Large intestine (tissue), 3 donors: Measurements from ENCODE around the gene PTPRN2. TPM values are rescaled to one million over a fixed set of nuclear protein-coding genes. Genes with fewer than 3 reads are reported as not detected.

Experiments
- DNase-seq, 2 donors: peaks; one replicate each; pipeline versions ENCODE4 v3.0.0 to v3.0.0-alpha.2; 2013
- H3K27ac ChIP-seq: one replicate; pipeline ENCODE4 v1.5.1; 2013; ENCODE audit warnings: low read length
- H3K27me3 ChIP-seq: 2 replicates; pipeline ENCODE4 v1.6.1; 2013; ENCODE audit warnings: low read length; ENCODE audit not compliant: control insufficient read depth, insufficient read depth
- H3K36me3 ChIP-seq: 2 replicates; pipeline ENCODE4 v1.6.1; 2013; ENCODE audit warnings: low read length; ENCODE audit not compliant: control insufficient read depth, insufficient read depth
- H3K4me1 ChIP-seq: one replicate; pipeline ENCODE4 v1.6.1; 2013; ENCODE audit warnings: low read length; ENCODE audit not compliant: control insufficient read depth, insufficient read depth
- H3K4me3 ChIP-seq: one replicate; pipeline ENCODE4 v1.5.1; 2013; ENCODE audit warnings: low read length
- H3K9me3 ChIP-seq: one replicate; pipeline ENCODE4 v1.6.1; 2013; ENCODE audit warnings: mild to moderate bottlenecking, low read depth, low read length, moderate library complexity; ENCODE audit not compliant: control insufficient read depth
- WGBS: methylation state at CpG from one replicate; pipeline ENCODE4 v1.1.5; 2013; ENCODE audit warnings: low lambda C conversion rate; ENCODE audit not compliant: insufficient coverage; 5-methylcytosine and 5-hydroxymethylcytosine counted together
- polyA plus RNA-seq: library from polyadenylated mRNA; unstranded; fragments of 120-200 nt; gene quantifications from one replicate; pipeline ENCODE4 v1.2.1, GENCODE V29; 2013

The PTPRN2 gene
- polyA plus RNA-seq, 1 donor, result 13.4 TPM

GRCh38 chr7:157652161-157652953, 935.3 kb downstream of the PTPRN2 start:
- no peak overlapping the region for H3K4me3 ChIP-seq
- H3K27me3 ChIP-seq, result no peaks in the 10 kb centered on the region
- DNase-seq, result no peak
- no peak overlapping the region for H3K27ac ChIP-seq
- no peaks in the 10 kb centered on the region for H3K36me3 ChIP-seq
- no CpG with 5 or more reads among the region's 18 CpGs for WGBS
- H3K9me3 ChIP-seq, result peaks cover 14% of the 10 kb centered on the region
- no peaks in the 10 kb centered on the region for H3K4me1 ChIP-seq

GRCh38 chr7:157651366-157652160, 936.1 kb downstream of the PTPRN2 start:
- Histone ChIP-seq H3K27ac (no peak overlapping the region), H3K36me3 (no peaks in the 10 kb centered on the region), H3K9me3 (peaks cover 10% of the 10 kb centered on the region), H3K27me3 (no peaks in the 10 kb centered on the region), H3K4me1 (no peaks in the 10 kb centered on the region), H3K4me3 (no peak overlapping the region)
- no peak for DNase-seq
- 88% methylated on average over 5 of the region's 28 CpGs for WGBS

- Histone ChIP-seq H3K27me3 (no peaks in the 10 kb centered on the region), H3K27ac (no peak overlapping the region), H3K4me3 (no peak overlapping the region), H3K9me3 (peaks cover 8% of the 10 kb centered on the region), H3K4me1 (no peaks in the 10 kb centered on the region), H3K36me3 (no peaks in the 10 kb centered on the region)
- no CpG with 5 or more reads among the region's 19 CpGs for WGBS
- DNase-seq, result no peak
Observed at GRCh38 chr7:157650801-157651200, 936.8 kb downstream of the PTPRN2 start.

- H3K27me3 ChIP-seq, result no peaks in the 10 kb centered on the region
- H3K36me3 ChIP-seq, result no peaks in the 10 kb centered on the region
- WGBS, result no CpG with 5 or more reads among the region's 25 CpGs
- H3K9me3 ChIP-seq, result peaks cover 11% of the 10 kb centered on the region
- H3K4me3 ChIP-seq, result no peak overlapping the region
- no peak for DNase-seq
- no peaks in the 10 kb centered on the region for H3K4me1 ChIP-seq
- H3K27ac ChIP-seq, result no peak overlapping the region
Observed at GRCh38 chr7:157650131-157650631, 937.4 kb downstream of the PTPRN2 start.

- H3K36me3 ChIP-seq, result no peaks in the 10 kb centered on the region
- WGBS, result no CpG with 5 or more reads among the region's 13 CpGs
- H3K4me3 ChIP-seq, result no peak overlapping the region
- no peak overlapping the region for H3K27ac ChIP-seq
- DNase-seq, result no peak
- H3K9me3 ChIP-seq, result peaks cover 18% of the 10 kb centered on the region
- no peaks in the 10 kb centered on the region for H3K27me3 ChIP-seq
- H3K4me1 ChIP-seq, result no peaks in the 10 kb centered on the region
Observed at GRCh38 chr7:157646551-157646950, 941.1 kb downstream of the PTPRN2 start.

GRCh38 chr7:157645539-157645938, 942.1 kb downstream of the PTPRN2 start:
- peaks cover 17% of the 10 kb centered on the region for H3K9me3 ChIP-seq
- no peaks in the 10 kb centered on the region for H3K27me3 ChIP-seq
- no peaks in the 10 kb centered on the region for H3K4me1 ChIP-seq
- no CpG with 5 or more reads among the region's 12 CpGs for WGBS
- no peaks in the 10 kb centered on the region for H3K36me3 ChIP-seq
- H3K4me3 ChIP-seq, result no peak overlapping the region
- no peak overlapping the region for H3K27ac ChIP-seq
- DNase-seq, result no peak

- no peak for DNase-seq
- Histone ChIP-seq H3K4me1 (no peaks in the 10 kb centered on the region), H3K27me3 (no peaks in the 10 kb centered on the region), H3K36me3 (no peaks in the 10 kb centered on the region), H3K9me3 (peaks cover 13% of the 10 kb centered on the region), H3K4me3 (no peak overlapping the region), H3K27ac (no peak overlapping the region)
- no CpG with 5 or more reads among the region's 12 CpGs for WGBS
Observed at GRCh38 chr7:157644946-157645345, 942.7 kb downstream of the PTPRN2 start.

- WGBS, result no CpG with 5 or more reads among the region's 23 CpGs
- Histone ChIP-seq H3K9me3 (peaks cover 13% of the 10 kb centered on the region), H3K4me3 (no peak overlapping the region), H3K27me3 (no peaks in the 10 kb centered on the region), H3K4me1 (no peaks in the 10 kb centered on the region), H3K27ac (no peak overlapping the region), H3K36me3 (no peaks in the 10 kb centered on the region)
- no peak for DNase-seq
Observed at GRCh38 chr7:157643525-157643970, 944.1 kb downstream of the PTPRN2 start.

- no peak overlapping the region for H3K27ac ChIP-seq
- no peak overlapping the region for H3K4me3 ChIP-seq
- no CpG with 5 or more reads among the region's 8 CpGs for WGBS
- no peak for DNase-seq
- no peaks in the 10 kb centered on the region for H3K4me1 ChIP-seq
- H3K36me3 ChIP-seq, result no peaks in the 10 kb centered on the region
- H3K9me3 ChIP-seq, result peaks cover 13% of the 10 kb centered on the region
- no peaks in the 10 kb centered on the region for H3K27me3 ChIP-seq
Observed at GRCh38 chr7:157641866-157642265, 945.8 kb downstream of the PTPRN2 start.

- Histone ChIP-seq H3K27ac (no peak overlapping the region), H3K9me3 (peaks cover 6% of the 10 kb centered on the region), H3K4me1 (no peaks in the 10 kb centered on the region), H3K4me3 (no peak overlapping the region), H3K36me3 (no peaks in the 10 kb centered on the region), H3K27me3 (no peaks in the 10 kb centered on the region)
- no peak for DNase-seq
- 100% methylated on average over 1 of the region's 1 CpG for WGBS
Observed at GRCh38 chr7:157640144-157640543, 947.5 kb downstream of the PTPRN2 start.
